Suppressor macrophage treated with lipopolysaccharide for 4 hours (primary cell): ENCODE results near the gene SSTR3.

ENCODE experiments used
- DNase-seq: peaks from one replicate; pipeline ENCODE4 v3.0.0-alpha.2; 2020

The SSTR3 gene

DNA sequence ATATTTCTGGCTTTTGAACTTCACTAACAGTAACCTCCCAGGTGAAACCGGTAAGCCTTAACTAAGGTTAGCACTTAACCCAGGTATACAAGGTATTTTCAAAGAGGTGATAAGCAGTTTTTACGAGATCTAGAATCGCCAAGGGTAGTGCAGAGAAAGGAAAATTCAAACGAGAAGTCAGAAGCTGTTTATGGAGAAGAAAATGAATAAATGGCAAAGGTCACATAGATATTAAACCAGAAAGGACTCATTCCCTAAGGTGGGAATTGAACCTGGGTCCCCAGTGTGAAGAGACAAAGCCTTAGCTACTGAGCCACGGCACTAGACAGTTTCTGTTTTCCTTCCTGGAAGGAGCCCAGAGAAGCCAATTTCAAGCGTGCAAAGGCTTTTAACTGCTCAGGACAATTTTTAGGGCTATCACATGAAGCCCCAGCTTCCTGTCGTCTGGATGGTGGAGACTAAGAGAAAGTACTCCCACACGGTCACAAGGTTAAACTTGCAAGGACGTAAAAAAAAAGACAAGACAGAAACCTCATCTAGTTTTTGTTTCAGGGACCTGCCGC lies 18.6 kb downstream of the SSTR3 start:
- peak; percentile 71 for DNase-seq

DNA sequence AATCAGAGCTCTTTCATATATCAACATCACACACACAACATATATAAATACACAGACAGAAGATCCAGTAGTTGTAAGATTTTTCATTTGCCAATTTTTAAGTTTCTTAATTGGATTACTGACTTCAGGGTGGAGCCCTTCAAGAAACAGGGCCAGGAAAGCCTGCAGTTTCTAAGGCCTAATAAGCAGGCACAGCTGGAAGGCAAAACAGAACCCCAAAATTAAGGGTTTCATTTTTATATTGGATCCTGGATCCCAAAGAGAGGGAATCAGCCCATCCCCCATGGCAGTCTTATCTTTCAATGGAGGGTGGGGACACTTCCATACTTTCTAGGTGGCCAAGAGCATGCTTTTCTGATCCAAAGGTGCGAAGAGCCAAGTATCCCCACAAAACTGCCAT lies 19.5 kb downstream of the SSTR3 start:
- no peak for DNase-seq

DNA sequence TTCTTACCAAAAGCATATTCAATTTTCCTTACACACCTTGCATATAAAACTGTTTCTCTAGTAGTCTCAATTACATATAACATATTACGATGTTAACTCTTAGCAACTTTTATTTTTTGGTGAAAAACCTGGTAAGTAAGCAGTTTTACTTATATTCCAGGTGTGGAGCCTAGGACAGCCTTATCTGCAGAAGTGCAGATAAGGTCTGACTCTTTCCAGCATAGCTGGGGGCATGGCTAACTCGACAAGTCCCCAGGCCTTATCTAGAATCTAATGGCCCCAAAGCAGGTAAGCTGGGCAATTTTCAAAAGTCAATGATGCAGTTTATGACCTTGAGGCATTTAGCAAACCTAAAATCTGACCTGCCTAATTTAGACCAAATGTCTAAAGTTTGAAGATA lies 20.1 kb downstream of the SSTR3 start:
- DNase-seq: no peak

DNA sequence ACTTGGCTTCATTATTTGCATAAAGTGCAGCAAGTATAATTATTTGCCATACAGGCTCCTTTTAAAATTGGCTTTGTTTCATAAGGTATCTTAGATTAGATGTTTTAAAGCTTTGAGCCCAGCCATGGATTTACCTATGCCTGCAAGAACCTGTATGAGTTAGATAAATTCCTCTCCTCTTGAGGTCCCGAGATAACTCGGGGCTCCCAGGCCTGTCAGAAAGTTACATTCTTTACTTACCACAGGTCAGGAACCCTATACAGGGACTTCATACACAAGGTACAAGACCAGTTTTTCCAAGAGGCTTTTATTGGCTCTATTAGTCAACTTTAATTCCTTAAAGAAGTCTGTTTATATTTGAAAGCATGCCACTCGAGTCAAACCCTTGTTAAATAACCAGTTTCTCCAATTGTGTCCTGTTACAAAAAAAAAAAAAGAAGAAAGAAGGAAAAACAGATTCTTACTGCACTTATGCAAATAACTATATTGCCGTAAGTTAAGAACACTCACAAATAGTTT lies 22.0 kb downstream of the SSTR3 start:
- no peak for DNase-seq

DNA sequence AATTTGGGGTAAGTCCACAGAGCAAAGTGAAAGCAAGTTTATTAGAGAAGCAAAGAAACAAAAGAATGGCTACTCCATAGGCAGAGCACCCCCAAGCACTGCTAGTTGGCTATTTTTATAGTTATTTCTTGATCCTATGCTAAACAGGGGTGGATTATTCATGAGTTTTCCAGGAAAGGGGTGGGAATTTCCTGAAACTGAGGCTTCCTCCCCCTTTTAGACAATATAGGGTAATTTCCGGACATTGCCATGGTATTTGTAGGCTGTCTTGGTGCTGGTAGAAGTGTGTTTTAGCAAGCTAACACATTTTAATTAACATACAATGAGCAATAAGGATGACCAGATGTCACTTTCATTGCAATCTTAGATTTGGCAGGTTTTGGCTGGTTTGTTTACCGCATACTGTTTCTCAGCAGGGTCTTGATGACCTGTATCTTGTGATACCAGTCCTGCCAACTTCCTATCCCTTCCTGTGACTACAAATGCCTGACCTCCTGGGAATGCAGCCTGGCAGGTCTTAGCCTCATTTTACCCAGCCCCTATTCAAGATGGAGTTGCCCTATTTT lies 23.3 kb downstream of the SSTR3 start:
- DNase-seq: peak; percentile 31

DNA sequence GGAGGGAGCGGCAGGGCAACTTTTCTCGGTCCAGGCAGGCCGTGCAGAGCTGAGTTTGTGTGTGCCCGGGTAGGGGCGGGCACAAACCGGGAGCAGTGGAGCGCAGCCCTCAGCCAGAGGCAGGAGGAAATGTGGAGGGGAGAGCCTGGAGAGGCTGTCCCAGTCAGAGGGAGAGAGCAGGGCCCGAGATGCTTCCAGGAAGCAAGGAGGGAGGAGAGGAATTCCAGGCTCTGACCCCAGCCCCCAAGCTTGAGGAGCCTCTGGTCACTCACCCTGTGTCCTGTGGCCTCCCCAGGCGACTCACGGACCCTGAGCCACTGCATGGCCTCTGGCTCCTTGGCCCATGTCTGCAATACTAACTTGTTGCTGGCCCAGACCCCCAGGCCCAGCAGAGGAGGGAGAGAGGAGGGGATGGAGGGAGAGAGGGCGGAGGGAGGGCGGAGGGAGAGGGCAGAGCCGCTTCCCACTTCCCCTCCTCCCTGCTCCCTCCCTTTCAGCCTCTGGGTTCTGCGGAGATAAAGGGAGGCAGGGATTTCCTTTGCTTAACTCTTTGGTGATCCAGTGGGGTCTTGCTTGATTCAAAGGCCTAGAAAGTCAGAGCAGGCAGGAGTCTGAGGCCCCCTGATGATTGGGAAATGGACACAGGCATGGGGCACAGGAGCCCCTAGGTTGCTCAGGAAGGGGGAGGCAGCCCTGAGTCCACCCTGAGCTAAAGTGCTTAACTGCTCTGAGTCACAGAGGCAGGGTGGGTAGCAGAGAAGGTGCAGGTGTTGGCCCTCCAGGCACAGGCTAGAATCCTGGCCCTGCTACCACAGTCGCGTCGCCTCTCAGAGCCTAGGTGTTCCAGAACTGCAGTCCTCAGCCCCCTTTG lies 24.2 kb downstream of the SSTR3 start, which contains the start of gene C1QTNF6:
TSS of gene C1QTNF6 (minus strand) at position 357 of the 871 bp plus-strand sequence. CDS start at position 323, 34 bp downstream.
- no peak for DNase-seq

DNA sequence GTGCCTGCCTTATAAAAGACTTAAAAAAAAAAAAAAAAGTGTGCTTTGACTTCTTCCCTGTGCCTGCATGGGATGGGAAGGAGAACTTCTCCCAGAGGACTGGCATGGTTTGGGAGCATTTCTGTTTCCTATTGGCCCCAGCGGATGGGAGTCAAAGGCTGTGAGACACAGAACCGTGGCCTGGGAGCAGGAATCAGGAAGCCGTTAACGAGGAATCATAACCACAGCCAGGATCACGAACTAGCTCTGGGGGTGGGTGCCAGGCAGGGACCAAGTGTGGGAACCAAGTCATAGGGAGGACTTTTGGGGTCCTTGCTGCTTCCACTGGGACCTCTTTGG lies 24.8 kb downstream of the SSTR3 start:
- no peak for DNase-seq

DNA sequence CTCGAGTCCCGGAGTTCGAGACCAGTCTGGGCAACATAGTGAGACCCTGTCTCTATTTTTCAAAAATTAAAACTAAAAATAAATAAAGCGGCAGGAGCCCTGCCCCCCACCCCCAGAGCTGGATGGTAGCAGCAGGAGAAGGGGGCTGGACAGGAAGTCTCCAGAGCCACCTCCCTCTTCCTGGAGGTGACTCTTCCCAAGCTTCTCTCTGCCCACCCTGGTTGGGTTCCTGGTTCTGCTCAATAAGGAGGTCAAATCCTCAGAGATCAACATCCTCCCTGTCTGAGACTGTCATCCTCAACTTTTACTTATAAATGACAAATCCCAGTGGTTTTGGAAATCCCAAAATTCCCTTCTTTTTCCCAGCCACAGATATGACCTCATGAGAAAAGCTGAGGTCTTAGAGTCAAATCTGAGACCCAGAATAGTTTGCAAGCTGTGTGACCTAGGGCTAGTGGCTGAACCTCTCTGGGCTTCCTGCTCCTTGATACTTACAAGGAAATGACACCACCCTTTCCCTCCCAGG lies 25.2 kb downstream of the SSTR3 start:
- DNase-seq: peak; percentile 10

DNA sequence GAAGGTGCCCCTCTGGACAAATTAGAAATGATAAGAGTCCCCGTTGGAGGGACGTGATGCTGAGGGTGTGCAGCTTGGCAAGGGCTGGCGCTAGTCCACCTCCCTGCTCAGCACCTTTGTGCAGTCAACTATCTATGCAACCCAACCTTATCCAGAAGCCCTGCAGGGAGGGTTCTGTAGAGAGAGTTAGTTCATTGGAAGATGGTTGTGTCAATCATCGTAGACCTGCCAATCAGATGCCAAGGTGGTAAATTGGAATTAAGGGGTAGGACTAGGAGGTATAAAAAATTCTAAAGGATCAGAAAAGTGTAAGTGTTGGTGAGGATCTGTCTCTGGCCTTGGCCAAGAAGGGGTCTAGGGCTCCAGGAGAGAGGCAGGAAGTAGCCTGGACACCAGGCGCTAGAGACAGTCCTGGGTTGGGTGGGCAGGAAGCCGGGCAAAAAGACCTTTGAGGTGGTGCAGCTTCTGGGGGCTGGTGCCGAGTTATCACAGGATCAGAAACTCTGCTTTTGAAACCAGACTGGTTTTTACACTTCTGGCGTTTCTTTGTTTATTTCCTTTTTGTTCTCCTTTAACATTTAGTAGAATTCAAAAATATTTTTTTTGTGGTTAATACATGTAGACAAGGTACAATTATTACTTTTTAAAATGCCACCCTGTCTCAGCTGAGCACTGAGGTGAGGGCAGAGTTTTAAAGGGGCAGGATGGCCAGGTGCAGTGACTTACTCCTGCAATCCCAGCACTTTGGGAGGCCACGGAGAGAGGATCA lies 25.9 kb downstream of the SSTR3 start:
- peak; percentile 75 for DNase-seq

DNA sequence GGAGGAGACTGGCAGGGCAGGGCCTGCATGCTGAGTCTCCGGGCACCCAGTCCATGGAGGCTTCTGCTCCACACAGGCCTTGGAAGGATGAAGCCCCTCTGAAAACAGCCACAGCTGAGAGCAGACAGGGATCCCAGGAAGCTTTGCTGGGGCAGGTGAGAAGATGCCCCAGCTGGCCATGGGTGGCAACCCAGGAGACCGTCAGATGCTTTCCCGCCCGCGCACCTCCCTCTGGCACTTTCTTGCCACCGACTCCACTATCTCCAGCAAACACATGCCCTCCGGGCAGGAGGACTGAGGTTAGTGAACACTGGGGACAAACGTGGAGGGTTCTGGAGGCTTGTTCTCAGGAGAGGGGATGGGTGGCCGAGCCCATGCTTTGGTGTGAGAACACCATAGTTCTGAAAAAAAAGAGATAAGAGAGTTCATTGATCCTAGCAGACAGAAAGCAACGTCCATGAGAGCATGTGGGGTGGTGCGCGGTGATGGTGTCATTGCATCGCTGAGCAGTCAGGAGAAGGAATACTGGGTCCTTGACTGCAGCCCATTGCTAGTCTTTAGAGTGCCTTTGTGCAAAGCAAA lies 26.5 kb downstream of the SSTR3 start:
- no peak for DNase-seq

DNA sequence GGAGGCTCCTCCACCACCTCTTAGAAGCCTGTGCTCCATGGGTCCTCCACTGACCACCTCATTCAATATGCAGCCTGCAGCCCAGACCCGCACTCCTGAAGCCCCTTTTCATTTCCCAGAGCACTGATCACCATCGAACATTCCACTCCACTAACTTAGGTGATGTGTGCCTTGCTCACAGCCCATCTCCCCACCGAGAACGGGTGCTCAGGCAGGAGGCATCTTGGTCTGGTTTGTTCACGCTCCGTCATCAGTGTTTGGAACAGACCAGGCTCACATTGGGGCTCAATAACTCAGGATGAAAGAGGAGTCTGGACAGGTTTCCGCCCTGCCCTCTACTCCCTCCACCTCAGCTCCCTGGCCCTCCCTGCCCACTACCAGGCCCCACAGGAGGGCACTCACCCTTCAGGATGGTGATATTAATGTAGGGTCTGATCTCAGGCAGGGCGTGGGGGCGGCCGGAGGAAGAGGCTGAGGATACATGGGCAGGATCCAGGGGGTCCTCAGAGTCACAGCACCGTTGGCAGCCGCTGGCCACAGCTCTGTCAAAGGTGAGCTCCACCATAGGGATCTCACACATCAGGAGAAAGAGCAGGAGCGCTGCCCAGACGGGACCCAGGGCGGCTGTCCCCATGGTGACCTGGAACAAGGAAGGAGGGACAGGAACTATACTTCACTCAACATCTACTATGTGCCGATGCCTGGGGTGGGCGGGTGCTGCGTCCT lies 27.3 kb downstream of the SSTR3 start:
- DNase-seq: no peak

DNA sequence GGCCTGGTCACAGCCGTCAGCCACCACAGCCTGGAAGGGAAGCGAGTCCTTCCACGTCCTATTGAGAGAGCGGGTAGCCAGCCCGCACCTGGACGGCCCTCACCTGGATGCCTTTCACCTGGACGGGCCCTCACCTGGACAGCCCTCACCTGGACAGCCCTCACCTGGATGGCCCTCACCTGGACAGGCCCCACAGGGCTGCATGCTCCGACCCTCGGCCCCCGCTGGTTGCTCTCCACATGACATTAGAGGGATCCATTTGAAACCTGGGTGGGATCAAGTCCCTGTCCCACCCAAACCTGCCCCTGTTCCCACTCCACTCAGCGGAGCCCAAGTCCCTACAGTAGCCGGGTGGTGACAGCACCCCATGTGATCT lies 27.9 kb downstream of the SSTR3 start:
- no peak for DNase-seq

DNA sequence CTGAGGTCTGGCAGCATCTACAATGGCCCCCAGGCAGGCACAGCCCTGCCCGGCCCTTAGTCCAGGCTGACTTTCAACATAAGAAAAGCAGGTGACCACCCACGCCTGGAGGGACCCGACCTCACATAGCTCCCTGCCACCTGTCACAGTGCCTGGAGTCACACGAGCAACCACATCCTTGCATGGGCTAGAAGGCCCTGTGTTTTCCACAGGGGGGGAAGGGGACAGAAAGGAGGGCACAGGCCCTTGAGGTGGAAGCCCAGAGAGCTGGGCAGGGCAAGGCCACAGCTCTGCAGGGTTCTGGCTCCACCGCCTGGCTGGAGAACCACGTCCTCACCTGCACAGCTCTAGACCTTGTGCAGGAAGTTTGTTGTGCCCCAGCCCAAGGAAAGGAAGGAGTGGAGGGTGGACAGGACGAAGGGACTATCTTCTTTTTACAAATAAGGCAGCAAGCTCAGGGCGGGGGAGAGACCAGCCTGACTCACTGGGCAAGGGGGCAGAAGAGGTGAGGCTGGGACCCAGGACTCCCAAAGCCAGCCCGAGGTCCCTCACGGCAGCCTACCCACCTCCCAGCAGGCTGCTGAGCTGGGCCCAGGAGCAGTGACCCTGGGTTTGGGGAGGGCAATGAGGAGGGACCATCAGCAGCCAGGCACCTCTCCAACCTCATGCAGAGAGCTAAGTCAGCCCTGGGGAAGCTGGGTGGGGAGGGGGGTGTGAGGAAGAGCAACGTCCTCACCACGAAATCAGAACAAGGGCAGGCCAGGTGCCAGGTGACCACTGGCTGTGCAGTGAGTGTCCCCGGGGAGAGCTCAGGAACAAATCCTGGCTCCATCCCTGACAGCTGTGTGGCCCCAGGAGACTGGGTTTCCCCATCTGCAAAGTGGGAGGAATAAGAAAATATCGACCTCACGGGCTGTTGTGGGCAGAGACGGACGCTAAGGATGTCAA lies 28.6 kb downstream of the SSTR3 start:
- DNase-seq: no peak

DNA sequence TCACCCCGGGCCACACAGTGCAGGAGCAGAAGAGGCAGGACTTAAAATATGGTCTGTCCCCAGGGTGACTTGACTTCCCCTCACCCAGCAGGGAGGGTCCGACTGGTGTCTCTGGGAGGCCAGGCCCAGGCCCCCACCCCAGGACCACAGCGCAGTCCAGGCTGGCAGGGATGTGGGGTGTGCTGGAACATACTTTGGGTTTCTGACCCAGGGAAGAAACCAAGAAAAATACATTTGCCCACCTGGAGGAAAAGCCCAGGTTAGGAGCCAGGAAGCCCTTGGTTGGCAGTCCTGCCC lies 29.4 kb downstream of the SSTR3 start:
- DNase-seq: no peak

DNA sequence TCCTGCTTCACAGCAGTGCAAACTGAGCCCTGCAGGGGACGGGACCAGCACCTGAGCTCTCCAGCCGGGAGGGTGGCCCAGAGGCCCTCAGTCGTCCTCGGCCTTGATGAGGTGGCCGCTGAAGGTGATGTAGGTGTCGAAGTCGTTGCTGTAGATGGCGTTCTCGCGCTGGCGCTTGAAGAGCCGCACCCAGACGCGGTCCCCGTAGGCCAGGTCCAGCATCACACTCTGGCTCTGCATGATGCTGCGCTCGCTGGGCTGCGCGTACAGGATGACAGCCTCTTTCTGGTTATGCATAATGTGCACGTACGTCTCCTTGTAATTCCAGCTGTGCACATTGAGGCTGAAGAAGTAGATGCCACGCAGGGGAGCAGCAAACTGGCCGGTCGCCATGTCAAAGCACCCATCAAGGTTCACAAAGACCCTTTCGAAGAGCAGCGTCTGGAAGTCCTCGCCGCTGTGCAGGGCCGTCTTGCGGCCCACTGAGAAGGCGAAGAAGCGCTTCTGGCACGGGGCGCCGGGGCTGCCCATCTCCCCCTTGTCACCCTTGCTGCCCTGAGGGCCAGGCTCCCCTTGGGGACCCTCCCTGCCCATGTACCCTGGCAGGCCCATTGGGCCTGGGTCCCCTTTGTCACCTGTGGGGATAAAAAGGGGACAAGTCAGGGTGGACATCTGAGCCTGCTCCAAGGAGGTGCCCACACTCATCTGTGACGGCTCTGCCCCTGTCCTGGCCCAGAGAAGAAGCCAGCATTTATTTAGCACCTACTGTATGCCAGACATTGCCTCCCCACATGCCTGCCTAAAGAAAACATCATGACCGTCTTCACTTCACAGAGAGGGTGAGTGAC lies 30.0 kb downstream of the SSTR3 start:
- DNase-seq: no peak

DNA sequence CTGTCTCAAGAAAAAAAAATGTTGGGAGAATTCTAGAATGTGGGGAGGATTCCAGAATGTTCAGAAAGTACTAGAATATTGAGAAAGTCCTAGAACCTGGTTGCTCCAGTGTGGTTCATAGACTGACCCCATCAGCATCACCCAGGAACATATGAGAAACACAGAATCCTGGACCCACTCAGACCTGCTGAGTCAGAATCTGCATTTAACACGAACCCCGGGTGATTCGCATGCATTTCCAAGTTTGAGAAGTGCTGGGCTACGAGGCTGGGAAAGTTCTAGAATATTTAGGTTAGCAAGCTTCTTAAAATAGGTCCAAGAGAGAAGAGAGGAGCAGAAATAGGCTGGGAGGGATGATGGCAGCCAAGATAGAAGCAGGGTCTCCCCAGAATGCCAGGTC lies 30.6 kb downstream of the SSTR3 start:
- no peak for DNase-seq

DNA sequence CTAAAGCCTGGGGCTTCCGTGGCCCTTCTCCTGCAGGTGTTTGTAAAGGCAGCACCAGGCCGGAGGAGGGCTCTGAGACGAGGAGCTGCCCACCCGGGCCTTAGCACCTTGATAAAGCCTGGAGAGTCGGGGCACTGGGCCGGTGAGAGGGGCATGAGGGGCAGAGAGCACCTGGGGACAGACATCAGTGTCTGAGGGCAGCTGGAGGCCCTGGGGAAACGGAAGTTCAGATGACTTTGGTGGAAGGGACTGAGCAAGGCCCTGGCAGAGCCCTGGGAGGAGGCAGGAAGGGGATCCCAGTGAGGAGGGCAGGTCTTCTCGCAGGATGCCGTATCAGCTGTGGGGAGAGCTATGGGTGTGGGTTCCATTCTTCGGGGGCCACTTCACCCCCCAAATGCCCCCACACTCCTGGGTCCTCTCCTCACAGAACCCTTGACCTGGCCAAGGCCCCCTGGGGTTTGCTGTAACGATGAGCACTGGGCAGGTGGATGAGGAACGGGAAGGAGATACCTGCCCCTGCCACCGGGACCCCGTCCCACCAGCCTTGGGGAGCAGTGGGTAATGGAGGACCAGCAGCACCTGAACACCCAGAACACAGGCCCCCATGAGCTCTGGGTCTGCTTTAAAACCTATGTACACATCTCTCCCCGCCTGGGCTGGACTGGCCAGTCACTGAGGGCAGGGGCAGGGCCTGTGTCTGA lies 31.6 kb downstream of the SSTR3 start:
- DNase-seq: no peak

DNA sequence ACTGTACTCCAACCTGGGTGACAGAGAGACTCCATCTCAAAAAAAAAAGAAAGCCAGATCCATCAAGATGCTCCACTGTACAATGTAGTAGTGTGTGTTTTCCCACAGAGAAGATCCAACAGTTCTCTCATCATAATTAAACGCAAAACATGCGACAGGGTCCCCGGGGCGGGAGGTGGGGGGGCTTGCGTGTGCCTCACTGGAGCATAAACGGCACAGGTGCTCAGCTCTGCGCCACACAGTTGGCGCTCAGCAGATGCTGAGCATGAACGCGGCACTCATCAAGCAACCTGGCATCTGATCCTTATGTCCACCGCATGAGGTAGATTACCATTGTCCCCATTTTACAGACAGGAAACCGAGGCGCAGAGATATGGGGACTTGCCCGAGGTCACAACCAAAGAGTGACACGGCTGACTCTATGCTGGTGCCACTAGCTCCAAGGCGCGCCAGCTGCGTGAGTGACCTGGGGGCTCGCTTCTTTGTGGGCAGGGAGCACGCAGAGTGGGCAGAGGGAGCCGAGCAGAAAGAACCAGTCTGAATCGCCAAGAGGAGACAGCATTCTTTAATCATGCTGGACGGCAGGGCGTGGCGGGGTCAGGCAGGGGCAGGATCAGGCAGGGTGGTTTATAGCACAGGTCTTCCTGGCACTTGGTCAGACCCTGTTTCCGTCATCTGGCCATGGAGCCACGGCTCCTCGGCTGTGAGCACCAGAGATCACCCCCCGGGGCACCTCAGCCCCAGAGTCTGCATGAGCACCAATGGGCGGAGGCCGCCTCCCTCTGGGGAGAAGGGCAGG lies 32.5 kb downstream of the SSTR3 start:
- no peak for DNase-seq

DNA sequence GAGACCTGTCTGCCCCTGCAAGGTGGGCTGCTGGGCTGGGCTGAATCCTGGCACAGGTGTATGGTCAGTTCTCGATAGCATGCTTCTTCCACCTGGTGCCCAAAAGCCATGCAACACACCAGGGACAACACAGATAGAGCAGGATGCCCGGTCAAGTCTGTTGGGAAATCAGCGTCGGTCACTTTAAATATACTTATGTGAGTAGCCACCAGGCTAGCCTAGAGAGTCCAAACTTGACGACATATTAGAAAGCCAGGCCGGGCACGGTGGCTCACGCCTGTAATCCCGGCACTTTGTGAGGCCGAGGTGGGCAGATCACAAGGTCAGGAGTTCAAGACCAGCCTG lies 33.2 kb downstream of the SSTR3 start:
- no peak for DNase-seq
